Measurements from ENCODE around the gene ALOXE3.

DNA sequence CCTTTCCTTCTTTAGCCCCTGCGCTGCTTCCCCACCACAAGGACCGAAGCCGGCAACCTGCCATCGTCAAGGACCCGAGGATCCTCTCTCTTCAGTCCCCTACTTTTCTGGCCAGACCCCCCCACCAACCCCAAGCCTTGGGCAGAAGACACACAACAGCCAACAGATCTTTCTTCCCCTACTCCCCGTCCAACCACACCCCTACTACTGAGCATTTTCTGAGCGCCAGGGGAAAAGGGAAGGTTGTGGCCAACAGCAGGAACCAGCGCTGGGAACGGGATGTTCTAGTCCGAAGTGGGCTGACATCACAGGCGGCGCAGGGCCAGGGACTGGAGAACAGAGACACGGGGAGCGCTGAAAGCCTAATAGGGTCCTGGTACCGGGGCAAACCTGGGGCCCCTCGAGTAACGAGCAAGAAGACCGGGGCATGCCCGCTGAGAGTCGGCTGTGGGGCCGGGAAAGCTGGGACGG is 33.4 kb upstream of the ALOXE3 start:
- TF ChIP-seq, protein P1, sequence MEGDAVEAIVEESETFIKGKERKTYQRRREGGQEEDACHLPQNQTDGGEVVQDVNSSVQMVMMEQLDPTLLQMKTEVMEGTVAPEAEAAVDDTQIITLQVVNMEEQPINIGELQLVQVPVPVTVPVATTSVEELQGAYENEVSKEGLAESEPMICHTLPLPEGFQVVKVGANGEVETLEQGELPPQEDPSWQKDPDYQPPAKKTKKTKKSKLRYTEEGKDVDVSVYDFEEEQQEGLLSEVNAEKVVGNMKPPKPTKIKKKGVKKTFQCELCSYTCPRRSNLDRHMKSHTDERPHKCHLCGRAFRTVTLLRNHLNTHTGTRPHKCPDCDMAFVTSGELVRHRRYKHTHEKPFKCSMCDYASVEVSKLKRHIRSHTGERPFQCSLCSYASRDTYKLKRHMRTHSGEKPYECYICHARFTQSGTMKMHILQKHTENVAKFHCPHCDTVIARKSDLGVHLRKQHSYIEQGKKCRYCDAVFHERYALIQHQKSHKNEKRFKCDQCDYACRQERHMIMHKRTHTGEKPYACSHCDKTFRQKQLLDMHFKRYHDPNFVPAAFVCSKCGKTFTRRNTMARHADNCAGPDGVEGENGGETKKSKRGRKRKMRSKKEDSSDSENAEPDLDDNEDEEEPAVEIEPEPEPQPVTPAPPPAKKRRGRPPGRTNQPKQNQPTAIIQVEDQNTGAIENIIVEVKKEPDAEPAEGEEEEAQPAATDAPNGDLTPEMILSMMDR (IDR thresholded peaks at IDR 0.05), result no peak
- peak; percentile 54 for TF ChIP-seq POLR2A (IDR thresholded peaks at IDR 0.05; ENCODE audit: low read depth)
